Amygdala (tissue), 56 donors: ENCODE results near the gene WDR72.

ENCODE experiments used
- DNase-seq, 56 donors: peaks; one replicate each; lab custom pipeline; 2025; lab: John Stamatoyannopoulos, UW

Gene WDR72

DNA sequence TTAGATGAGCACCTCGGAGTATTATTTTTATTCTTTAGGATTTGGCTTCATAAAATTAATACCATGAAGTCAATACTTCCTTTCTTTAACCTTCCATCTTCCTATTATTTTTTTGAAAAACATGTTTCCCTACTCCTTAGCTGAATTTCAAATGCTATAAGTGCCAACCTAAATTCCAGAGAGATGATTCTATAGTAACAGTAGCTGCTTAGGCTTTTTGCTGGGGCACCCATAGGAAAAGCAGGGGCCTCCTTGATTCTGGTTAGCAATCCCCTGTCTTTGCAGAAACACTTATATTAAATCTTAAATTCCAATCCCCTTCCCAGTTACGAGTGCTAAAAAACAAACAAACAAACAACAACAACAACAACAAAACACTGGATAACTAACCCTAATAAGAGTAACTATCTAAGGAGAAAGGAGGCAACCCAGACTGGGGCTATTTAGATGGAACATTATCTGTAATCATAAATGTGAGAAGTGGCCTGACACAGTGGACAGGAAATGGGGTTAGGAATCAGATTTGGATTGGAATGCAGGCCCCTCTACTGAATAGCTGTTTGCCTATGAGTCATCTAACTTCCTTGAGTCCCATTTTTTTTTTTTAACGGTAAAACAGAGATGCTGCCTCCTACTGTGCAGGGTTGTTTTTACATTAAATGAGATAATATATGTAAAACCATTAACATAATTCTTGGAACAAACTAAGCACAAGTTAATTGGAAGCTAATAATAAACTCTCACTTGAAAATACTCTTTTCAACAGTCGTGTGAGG is 148.1 kb downstream of the WDR72 start:
- no peak for DNase-seq

DNA sequence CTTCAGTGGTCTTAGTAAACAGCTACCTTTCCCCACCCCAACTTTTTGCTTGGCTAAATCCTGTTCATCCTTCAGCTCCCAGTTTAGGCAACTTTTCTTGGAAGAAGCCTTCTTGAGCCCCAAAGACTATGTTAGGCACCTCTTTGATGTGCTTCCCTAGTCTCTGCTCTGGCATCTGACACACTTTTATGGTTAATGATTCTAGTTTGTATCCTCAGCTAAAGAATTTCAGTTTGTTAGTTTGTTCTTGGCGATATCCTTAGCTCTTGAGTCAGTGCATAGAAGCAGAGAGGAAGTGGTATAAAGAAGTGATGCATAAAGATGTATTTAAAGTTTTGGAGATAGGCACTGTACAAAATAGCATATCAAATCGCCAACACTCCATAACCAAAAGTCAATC is 168.4 kb downstream of the WDR72 start:
- DNase-seq, result no peak

DNA sequence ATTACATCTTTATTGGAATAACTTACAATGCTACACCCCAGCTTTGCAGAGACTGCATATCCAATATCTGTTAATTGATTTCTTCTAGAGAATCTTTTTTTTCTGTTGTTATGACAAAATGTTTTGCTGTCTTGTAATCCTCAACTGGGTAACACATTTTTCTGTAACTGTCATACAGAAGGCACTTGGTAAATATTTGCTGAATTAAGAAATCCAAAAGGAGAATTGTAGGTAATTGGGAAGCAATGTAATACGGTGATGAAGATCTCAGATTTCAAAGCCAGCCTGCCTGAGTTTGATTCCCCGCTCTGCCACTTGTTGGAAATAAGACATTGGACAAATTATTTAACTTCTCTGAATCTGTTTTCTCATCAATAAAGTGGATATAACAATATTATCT is 169.1 kb downstream of the WDR72 start:
- no peak for DNase-seq

DNA sequence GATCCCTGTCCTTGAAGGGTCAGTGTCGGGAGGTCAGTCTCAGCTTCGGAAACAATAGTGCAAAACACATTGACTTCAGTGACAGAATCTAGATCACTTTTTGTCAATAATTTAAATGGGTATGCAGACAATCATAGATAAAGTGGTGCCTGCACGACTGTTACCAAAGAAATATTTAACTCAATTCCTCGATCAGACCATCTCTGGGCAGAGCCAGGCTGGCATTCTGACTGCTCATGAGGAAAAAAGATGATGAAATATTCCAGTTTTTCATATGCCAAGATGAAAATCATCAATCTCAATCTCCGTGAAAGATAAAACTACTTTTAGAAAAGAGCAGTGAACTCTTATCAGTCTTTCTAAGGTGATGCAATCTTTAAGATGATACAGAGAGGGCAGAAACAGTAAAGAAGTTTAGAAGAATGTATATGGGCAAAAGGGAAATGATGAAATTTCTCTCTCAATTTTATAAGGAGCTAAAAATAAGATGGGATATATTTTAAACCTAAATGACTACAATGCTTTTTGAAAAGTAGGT is 169.9 kb downstream of the WDR72 start:
- DNase-seq, result no peak

DNA sequence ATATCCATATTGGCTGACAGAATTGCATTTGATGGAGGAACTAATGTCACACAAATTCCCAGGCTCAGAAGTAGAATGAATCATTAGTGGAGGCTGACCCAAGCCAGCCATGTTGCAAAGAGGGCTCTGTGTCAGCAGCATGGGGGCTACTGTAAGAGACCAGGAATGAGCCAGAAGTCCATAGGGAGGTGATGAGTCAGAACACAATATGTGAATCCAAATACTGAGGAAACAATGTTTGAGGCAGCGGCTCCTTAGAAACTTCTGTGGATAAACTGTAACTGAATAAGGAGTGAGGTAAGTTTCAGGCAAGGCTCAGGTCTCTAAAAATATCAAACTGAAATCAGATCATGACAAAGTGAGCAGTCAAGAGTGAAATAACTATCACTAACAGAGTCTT is 170.7 kb downstream of the WDR72 start:
- no peak for DNase-seq

DNA sequence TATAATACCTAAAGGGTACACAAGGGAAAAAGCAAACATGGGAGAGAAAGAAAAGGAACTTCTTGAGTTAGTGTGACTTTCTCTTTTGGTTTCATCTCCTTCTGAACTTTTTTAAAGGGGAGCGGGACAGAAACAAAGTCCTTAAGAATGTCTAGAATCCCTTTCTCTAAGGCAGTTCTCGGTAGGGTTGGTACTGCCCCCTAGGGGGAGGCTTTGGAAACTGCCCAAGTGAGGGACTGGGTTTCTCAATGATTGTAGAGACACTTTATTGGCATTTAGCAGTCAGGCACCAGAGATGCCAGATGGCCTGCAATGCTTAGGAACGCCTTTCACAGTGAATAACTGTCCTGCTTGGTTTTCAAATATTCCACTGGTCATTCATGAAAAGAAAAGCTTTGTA is 172.7 kb downstream of the WDR72 start:
- DNase-seq, result peak in 21 of 56 donors; percentile 0 to 46 (median 4)

DNA sequence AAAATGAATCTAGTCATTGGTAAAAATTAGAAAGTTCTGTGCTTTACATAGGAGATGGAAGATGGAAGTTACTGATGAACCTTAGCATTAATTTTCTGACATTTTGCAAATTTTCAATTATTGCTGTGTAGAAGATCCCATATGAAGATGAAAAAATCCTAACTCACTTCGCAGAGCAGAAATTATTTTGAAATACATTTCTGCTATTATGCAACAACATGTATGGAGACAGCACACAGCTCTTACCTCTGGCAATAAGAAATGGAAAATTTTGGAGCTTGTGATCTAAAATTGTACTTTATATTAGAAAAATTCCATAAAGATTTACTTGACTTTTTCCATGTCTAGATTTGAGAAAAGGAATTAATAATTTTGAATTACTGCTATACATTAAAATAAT is 177.9 kb downstream of the WDR72 start:
- no peak for DNase-seq

GRCh38 chr15:53580366-53580765 is 179.1 kb downstream of the WDR72 start:
- peak in 7 of 56 donors; percentile 0 to 33 (median 6) for DNase-seq

- no peak for DNase-seq
Measured at GRCh38 chr15:53576841-53577240, 182.6 kb downstream of the WDR72 start.

GRCh38 chr15:53573091-53573490 is 186.4 kb downstream of the WDR72 start:
- DNase-seq, result no peak

DNA sequence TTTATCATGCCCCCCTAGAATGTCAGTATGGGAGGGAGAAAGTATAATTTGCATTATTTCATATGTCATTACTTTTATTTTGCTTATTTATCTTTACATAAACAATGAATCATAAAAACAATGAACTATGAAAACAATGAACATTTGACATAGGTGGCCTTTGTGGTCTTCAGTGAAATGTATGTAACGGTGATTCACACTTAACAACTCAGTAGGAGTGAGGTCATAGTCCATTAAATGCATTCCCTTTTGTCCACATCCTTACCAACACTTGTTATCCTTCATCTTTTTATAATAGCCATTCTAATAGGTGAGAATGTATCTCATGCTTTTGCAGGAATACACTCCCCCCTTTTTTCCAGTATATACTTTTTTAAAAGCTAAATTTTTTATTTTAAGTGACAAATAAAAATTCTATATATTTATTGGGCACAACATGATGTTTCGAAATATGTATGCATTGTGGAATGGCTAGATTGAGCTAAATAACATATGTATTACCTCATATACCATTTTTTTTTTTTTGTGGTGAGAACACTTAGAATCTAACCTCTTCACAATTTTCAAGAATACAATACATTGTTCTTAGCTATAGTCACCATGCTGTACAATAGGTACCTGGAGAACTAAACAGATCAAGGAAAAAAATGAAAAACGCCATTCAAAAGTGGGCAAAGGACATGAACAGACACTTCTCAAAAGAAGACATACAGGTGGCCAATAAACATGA is 189.5 kb downstream of the WDR72 start:
- no peak for DNase-seq

DNA sequence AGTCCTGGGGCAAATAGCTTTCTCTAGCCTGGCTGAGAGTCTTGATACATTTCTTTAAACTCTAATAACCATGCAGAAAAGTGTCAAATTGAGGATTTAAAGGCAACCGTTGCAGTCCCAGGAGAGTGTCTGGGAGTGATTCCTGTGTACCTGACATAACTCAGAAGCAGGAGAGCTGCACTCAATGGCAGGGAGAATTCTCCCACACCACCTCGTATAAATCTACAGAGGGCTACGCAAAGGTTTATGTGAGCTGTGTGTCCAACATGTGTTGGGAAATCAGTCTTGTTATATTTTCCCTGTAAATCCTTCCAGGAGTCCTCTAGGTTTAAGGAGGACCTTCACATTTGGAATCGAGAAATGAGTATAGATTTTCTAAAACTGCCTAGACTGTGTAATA is 192.6 kb downstream of the WDR72 start:
- no peak for DNase-seq

GRCh38 chr15:53565721-53566120 is 193.7 kb downstream of the WDR72 start:
- DNase-seq, result no peak

- no peak for DNase-seq
Measured at GRCh38 chr15:53564647-53565046, 194.8 kb downstream of the WDR72 start.

- DNase-seq, result no peak
Measured at GRCh38 chr15:53563627-53564026, 195.8 kb downstream of the WDR72 start.

DNA sequence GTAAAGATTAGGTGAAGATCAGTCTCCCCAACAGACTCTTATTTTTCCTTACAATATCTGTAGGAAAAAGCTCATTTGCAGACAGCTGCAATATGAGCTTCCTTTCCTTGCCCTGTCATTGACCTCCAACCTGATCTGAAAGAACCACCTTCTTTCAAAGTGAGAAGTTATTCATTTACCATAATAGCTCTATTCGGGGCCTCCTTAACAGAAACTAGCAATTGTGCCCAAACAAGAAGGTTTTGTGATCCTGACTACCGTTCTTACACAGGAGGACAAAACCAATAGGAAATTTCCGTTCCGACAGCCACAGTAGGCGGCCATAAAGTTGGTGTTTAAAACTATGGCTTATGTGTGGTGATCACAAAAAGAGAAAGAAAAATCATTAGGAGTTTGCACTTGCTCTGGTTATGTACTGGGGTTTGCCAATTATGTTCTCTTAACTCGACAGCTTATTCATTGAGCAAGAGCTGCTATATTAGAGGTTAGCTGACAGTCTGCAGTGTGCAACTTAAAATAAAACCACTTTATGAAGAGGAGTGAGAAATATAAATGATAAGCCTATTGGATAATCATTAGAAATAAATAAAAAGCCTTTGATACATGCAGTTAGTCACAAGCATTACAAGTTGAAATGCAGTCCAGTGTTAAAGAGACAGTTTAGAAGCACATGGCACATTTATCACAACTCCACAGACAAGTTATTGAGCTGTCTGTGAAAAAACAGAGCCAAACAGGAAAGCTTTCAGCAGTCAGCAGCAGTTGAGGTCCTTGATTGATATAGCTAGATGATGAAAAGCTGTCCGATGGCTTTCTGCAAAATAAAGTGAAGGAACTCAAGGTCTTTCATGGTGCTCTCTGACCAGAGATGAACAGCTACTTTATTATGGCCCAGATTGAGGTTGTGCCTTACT is 199.8 kb downstream of the WDR72 start:
- no peak for DNase-seq

DNA sequence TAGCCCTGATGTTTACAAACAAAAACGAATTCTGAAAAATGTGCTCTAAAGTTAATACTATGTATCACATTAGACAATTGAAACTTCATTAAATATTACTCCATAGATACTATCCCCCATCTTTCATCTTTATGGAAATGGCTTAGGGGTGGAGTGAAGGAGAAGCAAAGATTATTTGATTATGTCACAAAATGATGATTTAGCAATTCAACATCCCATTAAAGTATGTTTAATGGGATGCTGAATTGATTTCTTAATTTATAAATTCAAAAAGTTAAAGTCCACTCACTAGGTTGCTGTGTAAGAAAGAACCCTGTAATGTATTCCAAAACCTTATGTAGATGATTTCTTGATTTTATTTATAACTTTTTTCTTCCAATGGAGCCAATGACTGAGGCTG is 201.1 kb downstream of the WDR72 start:
- no peak for DNase-seq

DNA sequence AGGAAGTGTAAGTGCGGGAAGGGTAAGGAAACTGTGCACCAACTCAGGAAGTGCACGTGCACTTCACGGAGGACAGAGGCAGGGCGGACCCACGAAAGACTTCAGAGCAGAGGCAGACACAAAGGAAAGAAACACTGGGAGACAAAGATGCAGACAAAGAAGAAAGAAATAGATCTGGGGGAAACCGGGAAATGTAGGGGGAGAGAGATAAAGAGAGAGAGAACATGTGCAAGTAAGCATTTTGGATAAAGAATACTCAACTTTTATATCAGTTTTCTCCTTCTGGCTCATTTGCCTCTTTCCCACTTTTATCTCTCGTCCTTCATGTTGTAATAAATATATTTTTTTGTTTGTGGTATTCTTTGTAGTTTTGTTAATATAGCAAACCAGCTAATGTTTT is 204.2 kb downstream of the WDR72 start:
- DNase-seq, result no peak

GRCh38 chr15:53549697-53550305 is 209.7 kb downstream of the WDR72 start:
- no peak for DNase-seq

GRCh38 chr15:53548236-53548635 is 211.2 kb downstream of the WDR72 start:
- no peak for DNase-seq
